Brain microvascular endothelial cell (primary cell): ENCODE data around the gene CIAPIN1.

ENCODE experiments used
- DNase-seq: peaks from one replicate; pipeline ENCODE4 v3.0.0-alpha.2; 2020
- H3K27ac ChIP-seq: fragments of 250-450 bp; sonication (Bioruptor Pico); 2 replicates; pipeline ENCODE4 v1.5.1; 2020; ENCODE audit warnings: mild to moderate bottlenecking, moderate library complexity
- H3K27me3 ChIP-seq: fragments of 250-450 bp; sonication (Bioruptor Pico); replicated peaks from 2 replicates; pipeline ENCODE4 v1.5.1; 2020; ENCODE audit warnings: mild to moderate bottlenecking
- H3K36me3 ChIP-seq: fragments of 250-450 bp; sonication (Bioruptor Pico); replicated peaks from 2 replicates; pipeline ENCODE4 v1.5.1; 2020; ENCODE audit warnings: mild to moderate bottlenecking
- H3K4me3 ChIP-seq: 2 replicates; pipeline ENCODE4 v1.5.1; 2011; ENCODE audit warnings: low read depth, mild to moderate bottlenecking, control low read depth, low read length, moderate library complexity
- CTCF ChIP-seq: IDR thresholded peaks from 2 replicates; pipeline ENCODE4 v1.5.1; 2011; ENCODE audit warnings: low read depth, mild to moderate bottlenecking, moderate library complexity, low read length, control low read depth, inconsistent platforms; ENCODE audit errors: missing control alignments
- in situ Hi-C: cut with HindIII; loops from 2 replicates; pipeline ENCODE4 v1.10.0; 2017; ENCODE audit warnings: low sequenced_read_pairs, low pct_ligation_motif_present

The CIAPIN1 gene

GRCh38 chr16:57485091-57485915, 38.1 kb upstream of the CIAPIN1 start:
- in situ Hi-C loops = no loop called here
- TF ChIP-seq CTCF = no peak
- DNase-seq = no peak
- peak overlapping the region; percentile 68 for H3K4me3 ChIP-seq
- no peaks in the 10 kb centered on the region for H3K27me3 ChIP-seq
- no peaks in the 10 kb centered on the region for H3K36me3 ChIP-seq
- H3K27ac ChIP-seq = no peak overlapping the region

- Histone ChIP-seq H3K4me3 (no peak overlapping the region), H3K36me3 (no peaks in the 10 kb centered on the region), H3K27me3 (no peaks in the 10 kb centered on the region), H3K27ac (no peak overlapping the region)
- in situ Hi-C loops = no loop called here
- no peak for DNase-seq
- TF ChIP-seq CTCF = no peak
These were observed 37.4 kb upstream of the CIAPIN1 start for GRCh38 chr16:57484515-57485005.

GRCh38 chr16:57483725-57484514, 36.7 kb upstream of the CIAPIN1 start:
- Histone ChIP-seq H3K36me3 (no peaks in the 10 kb centered on the region), H3K27ac (no peak overlapping the region), H3K27me3 (no peaks in the 10 kb centered on the region), H3K4me3 (no peak overlapping the region)
- no peak for TF ChIP-seq CTCF
- in situ Hi-C loops = no loop called here
- no peak for DNase-seq

GRCh38 chr16:57482845-57483545, 35.8 kb upstream of the CIAPIN1 start:
- in situ Hi-C loops = no loop called here

GRCh38 chr16:57481421-57481820, 34.2 kb upstream of the CIAPIN1 start:
- Histone ChIP-seq H3K27ac (no peak overlapping the region), H3K27me3 (no peaks in the 10 kb centered on the region), H3K4me3 (no peak overlapping the region), H3K36me3 (no peaks in the 10 kb centered on the region)
- DNase-seq = no peak
- no peak for TF ChIP-seq CTCF
- in situ Hi-C loops = no loop called here

More at GRCh38 chr16:57482845-57483545, 35.8 kb upstream of the CIAPIN1 start:
- no peaks in the 10 kb centered on the region for H3K27me3 ChIP-seq
- no peak overlapping the region for H3K4me3 ChIP-seq
- H3K27ac ChIP-seq = no peak overlapping the region
- DNase-seq = no peak
- TF ChIP-seq CTCF = no peak
- no peaks in the 10 kb centered on the region for H3K36me3 ChIP-seq
